Aorta (tissue), 5 donors: ENCODE results near the gene SPATA24. TPM values are rescaled to one million over a fixed set of nuclear protein-coding genes. Genes with fewer than 3 reads are reported as not detected.
"Not testable (repeated sequence)": the region's sequence is repeated elsewhere in the genome, so short reads cannot be mapped to it uniquely, and the experiment has no call there.

ENCODE experiments used
- ATAC-seq: fragments of 200-7000 bp; cut with Tn5 transposase; one replicate; pipeline ENCODE4 v1.9.1; 2022; ENCODE audit warnings: moderate library complexity; ENCODE audit not compliant: low FRiP score
- DNase-seq, 2 donors: peaks; one replicate each; pipeline ENCODE4 v3.0.0-alpha.2; 2020
- H3K27ac ChIP-seq, 2 donors: one replicate each; pipeline ENCODE4 v1.5.1; 2013; ENCODE audit warnings: low read length in 2 of 2, mild to moderate bottlenecking in 2 of 2, moderate library complexity in 2 of 2, control low read depth in 1 of 2, inconsistent platforms in 1 of 2, low read depth in 1 of 2
- H3K27me3 ChIP-seq, 2 donors: one replicate each; pipeline ENCODE4 v1.6.1; 2013; ENCODE audit warnings: control low read depth in 1 of 2, low read length in 1 of 2, mild to moderate bottlenecking in 1 of 2, moderate library complexity in 1 of 2; ENCODE audit not compliant: insufficient read depth in 2 of 2, control insufficient read depth in 1 of 2
- H3K36me3 ChIP-seq, 2 donors: one replicate each; pipeline ENCODE4 v1.6.1; 2013; ENCODE audit warnings: control low read depth in 1 of 2, low read length in 1 of 2, mild to moderate bottlenecking in 1 of 2; ENCODE audit not compliant: insufficient read depth in 2 of 2, control insufficient read depth in 1 of 2
- H3K4me1 ChIP-seq, 2 donors: one replicate each; pipeline ENCODE4 v1.6.1; 2013; ENCODE audit warnings: low read length in 2 of 2, control low read depth in 1 of 2, mild to moderate bottlenecking in 1 of 2, moderate library complexity in 1 of 2; ENCODE audit not compliant: insufficient read depth in 2 of 2, control insufficient read depth in 1 of 2
- H3K4me3 ChIP-seq, 2 donors: one replicate each; pipeline ENCODE4 v1.5.1; 2013; ENCODE audit warnings: low read length in 2 of 2, control low read depth in 1 of 2, mild to moderate bottlenecking in 1 of 2
- H3K9me3 ChIP-seq: one replicate; pipeline ENCODE4 v1.6.1; 2013; ENCODE audit warnings: mild to moderate bottlenecking, low read length; ENCODE audit not compliant: control insufficient read depth
- WGBS, 2 donors: extraction: QIAGEN DNeasy Blood & Tissue Kit; methylation state at CpG; one replicate each; pipeline ENCODE4 v1.1.7; 2013; 5-methylcytosine and 5-hydroxymethylcytosine counted together
- intact Hi-C, 2 donors: fragments of 100-400 bp; cut with DNase I; formaldehyde crosslinking; loops; one replicate each; pipeline versions ENCODE4 v1.14.2 to v1.15.0; 2022
- polyA plus RNA-seq, 2 donors: library from polyadenylated mRNA; stranded (reverse); fragments of 200-250 nt; gene quantifications; one replicate each; pipeline ENCODE4 v1.2.3, GENCODE V29; 2013
- total RNA-seq, 2 donors: library from RNA; stranded (reverse); fragmentation: NEBNext Ultra II Directional; extraction: Animal tissue kit (Norgen Biotek cat#: 25700); gene quantifications; one replicate each; pipeline ENCODE4 v1.2.1, GENCODE V29; 2021
- donor health status: healthy with polysubstance abuse.
- donor health status: Bipolar disorder and iron deficiency.
- donor health status: DM: no; HTN: no; CAD: no.
- donor health status: DM: no; HTN: no; CAD: no.
- donor health status: DM: yes; HTN: yes; CAD: no.

The SPATA24 gene
- total and polyA plus RNA-seq, 4 donors: 2.2 to 7.7 (median 4.7) TPM

DNA sequence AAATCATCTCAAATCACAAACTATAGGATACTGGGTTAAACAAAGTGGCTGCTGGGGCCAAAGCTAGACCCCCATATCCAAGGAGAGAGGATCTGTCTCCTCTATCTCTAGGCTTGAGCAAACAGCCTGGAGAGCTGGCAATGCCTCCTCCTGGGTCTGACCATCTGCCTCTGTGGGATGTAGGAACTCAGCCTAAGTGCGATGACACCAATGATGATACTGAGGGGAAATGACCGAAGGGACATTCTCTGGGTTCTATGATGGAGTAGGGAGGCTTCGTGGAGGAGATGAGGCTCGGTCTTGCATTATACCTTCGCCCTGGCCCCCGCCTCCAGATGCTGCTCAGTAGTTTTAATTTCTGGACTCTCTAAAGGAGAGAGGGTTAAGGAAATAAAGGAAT lies 9.3 kb upstream of the SPATA24 start:
- H3K27ac ChIP-seq: no peak overlapping the region
- H3K4me1 ChIP-seq: no peaks in the 10 kb centered on the region
- 95 to 96% methylated on average over 6 of the region's 6 CpGs for WGBS, 2 donors
- no peaks in the 10 kb centered on the region for H3K27me3 ChIP-seq
- no peaks in the 10 kb centered on the region for H3K9me3 ChIP-seq
- DNase-seq (no peak), ATAC-seq (no peak)
- intact Hi-C loops: no loop called here
- H3K36me3 ChIP-seq: peaks cover 0 to 2% of the 10 kb centered on the region in 2 donors
- no peak overlapping the region for H3K4me3 ChIP-seq

DNA sequence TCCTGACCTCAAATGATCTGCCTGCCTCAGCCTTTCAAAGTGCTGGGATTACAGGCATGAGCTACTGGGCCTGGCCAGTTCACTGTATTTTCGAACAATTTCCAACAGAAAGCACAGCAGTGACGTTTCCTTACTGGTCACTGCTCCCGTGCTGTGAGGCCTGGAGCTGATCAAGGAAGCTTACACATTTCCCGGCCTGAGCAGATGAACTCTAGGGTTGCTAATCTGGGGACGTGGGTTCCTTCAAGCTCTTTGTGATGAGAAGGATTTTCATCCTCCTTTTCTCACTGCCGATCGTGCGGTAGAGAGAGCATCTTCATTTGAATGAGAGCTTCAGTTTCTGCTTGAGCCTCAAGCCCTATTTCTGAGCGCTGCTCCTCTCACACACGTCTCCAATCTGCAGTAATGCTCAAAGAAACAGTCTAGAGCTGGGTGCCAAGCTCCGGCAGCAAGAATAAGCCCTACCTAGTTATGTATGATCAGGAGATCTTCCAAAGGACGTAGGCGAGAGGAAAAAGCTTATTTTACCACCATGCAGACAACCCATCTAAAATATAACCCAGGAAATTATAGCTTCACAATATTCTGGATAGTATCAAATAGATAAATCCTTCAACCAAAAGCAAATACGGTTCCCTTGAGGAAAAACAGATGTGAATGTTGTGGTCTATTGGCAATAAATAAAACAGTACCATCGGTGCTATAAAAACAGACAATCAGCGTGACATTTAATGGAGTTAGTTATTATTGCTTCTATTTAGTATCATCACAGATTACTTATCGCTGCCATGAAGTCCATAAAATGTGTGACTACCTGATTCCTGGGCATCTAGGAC lies 7.3 kb upstream of the SPATA24 start:
- intact Hi-C loops: no loop called here
- H3K4me3 ChIP-seq: no peak overlapping the region
- no peaks in the 10 kb centered on the region for H3K4me1 ChIP-seq
- ATAC-seq (no peak), DNase-seq (no peak)
- H3K27ac ChIP-seq: peak overlapping the region; percentile 38 to 74
- no peaks in the 10 kb centered on the region for H3K9me3 ChIP-seq
- H3K36me3 ChIP-seq: peaks cover 0 to 2% of the 10 kb centered on the region in 2 donors
- 60 to 61% methylated on average over 17 of the region's 17 CpGs for WGBS, 2 donors
- H3K27me3 ChIP-seq: no peaks in the 10 kb centered on the region

DNA sequence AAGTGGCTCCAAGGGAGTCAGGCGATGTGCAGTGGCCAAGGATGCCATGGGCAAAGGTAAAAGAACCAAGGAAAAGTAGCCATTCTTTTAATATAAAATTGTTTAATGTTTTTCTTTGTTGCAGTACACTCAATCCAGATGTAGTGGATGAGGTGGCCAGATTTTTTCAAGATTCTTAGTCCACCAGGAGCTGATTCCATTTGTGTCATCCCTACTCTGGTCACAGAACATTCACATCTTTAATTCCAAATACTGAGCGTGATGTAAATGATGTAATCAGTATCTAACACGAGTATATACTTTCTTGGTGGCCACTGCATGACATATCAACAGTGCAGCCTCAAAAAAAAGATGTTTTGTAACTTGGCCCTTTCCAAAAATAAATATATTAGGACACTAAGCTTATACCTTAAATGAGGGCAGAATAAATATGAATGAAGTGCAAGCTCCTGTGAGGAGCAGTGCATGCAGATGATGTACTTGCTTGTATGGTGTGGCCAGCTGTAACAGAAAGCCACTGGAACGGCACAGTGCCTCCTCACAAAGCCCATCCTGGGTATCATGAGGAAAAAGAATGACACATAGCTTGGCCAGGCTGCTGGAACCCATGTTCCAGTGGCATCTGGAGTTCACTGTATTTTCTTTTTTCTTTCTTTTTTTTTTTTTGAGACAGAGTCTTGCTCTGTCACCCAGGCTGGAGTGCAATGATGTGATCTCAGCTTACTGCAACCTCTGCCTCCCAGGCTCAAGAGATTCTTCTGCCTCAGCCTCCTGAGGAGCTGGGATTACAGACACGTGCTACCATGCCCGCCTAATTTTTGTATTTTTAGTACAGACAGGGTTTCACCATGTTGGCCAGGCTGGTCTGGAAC lies 6.5 kb upstream of the SPATA24 start:
- Histone ChIP-seq H3K4me1 (no peaks in the 10 kb centered on the region), H3K4me3 (no peak overlapping the region), H3K36me3 (peaks cover 0 to 2% of the 10 kb centered on the region in 2 donors), H3K27me3 (no peaks in the 10 kb centered on the region), H3K27ac (peak overlapping the region in 1 of 2 donors; percentile 74), H3K9me3 (no peaks in the 10 kb centered on the region)
- no peak for ATAC-seq
- intact Hi-C loops: no loop called here
- WGBS, 2 donors: 43 to 44% methylated on average over 6 of the region's 6 CpGs
- peak in 1 of 2 donors; percentile 30 for DNase-seq

DNA sequence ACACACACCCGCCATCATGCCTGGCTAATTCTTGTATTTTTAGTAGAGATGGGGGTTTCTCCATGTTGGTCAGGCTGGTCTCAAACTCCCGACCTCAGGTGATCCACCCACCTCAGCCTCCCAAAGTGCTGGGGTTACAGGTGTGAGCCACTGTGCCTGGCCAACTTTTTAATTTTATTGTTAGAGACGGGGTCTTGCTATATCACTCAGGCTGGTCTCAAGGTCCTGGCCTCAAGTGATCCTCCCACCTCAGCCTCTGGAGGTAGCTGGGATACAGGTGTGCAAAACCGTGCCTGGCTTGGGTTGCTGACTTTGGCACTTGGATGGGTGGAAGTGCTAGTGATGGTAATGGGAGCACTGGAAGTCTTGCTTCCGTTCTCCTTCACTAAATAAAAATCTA lies 5.2 kb upstream of the SPATA24 start:
- H3K9me3 ChIP-seq, H3K36me3 ChIP-seq, H3K4me3 ChIP-seq, H3K4me1 ChIP-seq, ATAC-seq, H3K27ac ChIP-seq, intact Hi-C loops, H3K27me3 ChIP-seq, DNase-seq: not testable (repeated sequence)
- WGBS, 2 donors: 93 to 94% methylated on average over 5 of the region's 5 CpGs

DNA sequence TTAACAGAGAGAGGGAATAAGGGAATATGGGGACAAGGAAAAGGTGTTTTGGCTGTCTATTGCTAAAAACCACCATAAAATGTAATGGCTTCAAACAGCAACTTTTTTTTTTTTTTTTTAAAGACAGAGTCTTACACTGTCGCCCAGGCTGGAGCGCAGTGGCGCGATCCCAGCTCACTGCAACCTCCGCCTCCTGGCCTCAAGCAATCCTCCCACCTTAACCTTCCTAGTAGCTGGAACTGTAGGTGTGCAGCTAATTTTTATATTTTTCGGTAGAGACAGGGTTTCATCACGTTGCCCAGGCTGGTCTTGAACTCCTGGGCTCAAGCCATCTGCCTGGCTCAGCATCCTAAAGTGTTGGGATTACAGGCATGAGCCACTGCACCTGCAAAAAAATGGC lies 4.3 kb upstream of the SPATA24 start:
- WGBS, 2 donors: 88 to 94% methylated on average over 7 of the region's 7 CpGs
- intact Hi-C loops: no loop called here

DNA sequence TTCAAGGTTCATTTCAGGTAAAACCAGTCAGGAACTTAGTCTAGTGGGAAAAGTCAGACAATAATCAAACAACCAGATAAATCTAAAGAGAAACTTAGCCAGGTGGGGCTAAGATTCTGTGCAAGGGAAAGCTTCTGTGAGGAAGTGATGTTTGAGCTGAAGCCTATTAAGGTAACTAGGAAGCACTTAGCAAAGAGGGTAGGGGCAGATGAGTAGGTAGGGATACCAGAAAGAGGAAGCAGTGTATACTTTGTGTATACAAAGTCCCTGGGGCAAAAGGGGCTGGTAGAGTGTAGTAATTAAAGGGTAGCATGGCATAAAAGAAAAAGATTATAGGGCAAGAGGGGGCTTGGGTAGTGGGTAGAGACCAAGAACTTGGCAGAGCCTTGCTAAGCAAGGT lies 3.6 kb upstream of the SPATA24 start:
- H3K27me3 ChIP-seq: no peaks in the 10 kb centered on the region

More for the DNA sequence above, 4.3 kb upstream of the SPATA24 start:
- no peak overlapping the region for H3K27ac ChIP-seq
- H3K9me3 ChIP-seq: no peaks in the 10 kb centered on the region
- H3K27me3 ChIP-seq: no peaks in the 10 kb centered on the region
- H3K4me3 ChIP-seq: no peak overlapping the region
- peaks cover 0 to 1% of the 10 kb centered on the region in 2 donors for H3K36me3 ChIP-seq
- H3K4me1 ChIP-seq: no peaks in the 10 kb centered on the region
- DNase-seq (no peak), ATAC-seq (no peak)

DNA sequence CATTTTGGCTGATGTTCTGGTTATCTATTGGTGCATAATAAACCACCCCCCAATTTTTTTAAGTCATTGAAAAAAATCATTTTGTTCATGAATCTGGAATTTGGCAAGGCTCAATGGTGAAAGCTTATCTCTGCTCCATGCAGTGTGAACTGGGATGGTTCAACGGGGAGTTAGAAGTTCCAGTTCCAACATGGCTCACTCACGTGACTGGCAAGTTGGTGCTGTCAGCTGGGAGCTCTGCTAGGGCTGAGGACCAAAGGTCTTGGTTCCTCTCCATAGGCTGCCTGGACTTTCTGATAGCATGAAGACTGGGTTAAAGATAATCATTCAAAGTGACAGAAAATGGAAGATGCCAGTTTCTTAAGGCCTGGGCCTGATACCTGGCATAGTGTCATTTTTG lies 3.1 kb upstream of the SPATA24 start:
- Histone ChIP-seq H3K9me3 (no peaks in the 10 kb centered on the region), H3K27me3 (no peaks in the 10 kb centered on the region), H3K27ac (no peak overlapping the region), H3K36me3 (no peaks in the 10 kb centered on the region), H3K4me1 (no peaks in the 10 kb centered on the region), H3K4me3 (no peak overlapping the region)
- DNase-seq: no peak
- ATAC-seq: no peak
- intact Hi-C loops: no loop called here
- 51 to 52% methylated on average over 2 of the region's 2 CpGs for WGBS, 2 donors

More for the DNA sequence above, 3.6 kb upstream of the SPATA24 start:
- Histone ChIP-seq H3K9me3 (no peaks in the 10 kb centered on the region), H3K4me3 (no peak overlapping the region), H3K4me1 (no peaks in the 10 kb centered on the region), H3K27ac (no peak overlapping the region), H3K36me3 (no peaks in the 10 kb centered on the region)
- DNase-seq (no peak), ATAC-seq (no peak)
- intact Hi-C loops: no loop called here

DNA sequence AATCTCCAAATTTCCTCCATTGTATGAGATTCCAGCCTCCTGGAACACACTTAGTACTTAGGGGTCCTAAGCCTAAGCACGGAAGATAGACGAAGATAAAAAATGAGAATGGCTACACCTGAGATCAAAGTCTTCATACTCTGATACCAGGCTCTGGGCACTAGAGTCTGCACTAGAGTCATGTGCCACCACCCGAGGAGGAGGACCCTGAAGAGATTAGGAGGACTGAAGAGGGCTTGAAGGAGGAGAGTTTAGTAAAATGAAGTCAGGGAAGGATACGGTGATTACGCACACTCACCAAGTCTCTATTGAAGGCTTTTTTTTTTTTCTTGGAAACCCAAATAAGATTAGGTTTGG lies 573 bp upstream of the SPATA24 start:
- DNase-seq: no peak
- WGBS, 2 donors: 50 to 55% methylated on average over 5 of the region's 5 CpGs
- no peaks in the 10 kb centered on the region for H3K27me3 ChIP-seq
- no peak overlapping the region for H3K4me3 ChIP-seq
- H3K4me1 ChIP-seq: no peaks in the 10 kb centered on the region
- H3K27ac ChIP-seq: peak overlapping the region in 1 of 2 donors; percentile 42
- H3K36me3 ChIP-seq: no peaks in the 10 kb centered on the region
- intact Hi-C loops: no loop called here
- H3K9me3 ChIP-seq: no peaks in the 10 kb centered on the region
- ATAC-seq: no peak
